Measurements from ENCODE around the gene PPM1A. TPM values are rescaled to one million over a fixed set of nuclear protein-coding genes. Genes with fewer than 3 reads are reported as not detected.

The PPM1A gene
- total and polyA plus RNA-seq, 5 donors from 2014 or later = 15.0 to 83.3 (median 20.9) TPM

- peaks cover 0 to 7% (median 0%) of the 10 kb centered on the region in 7 donors for H3K9me3 Mint-ChIP-seq
- H3K27me3 ChIP-seq (ENCODE audit: control insufficient read depth, insufficient read depth, low read length) = peaks cover 24% of the 10 kb centered on the region
- peaks cover 0 to 2% (median 0%) of the 10 kb centered on the region in 4 donors for H3K4me1 Mint-ChIP-seq
- peaks cover 18% of the 10 kb centered on the region for H3K27me3 Mint-ChIP-seq
- no peaks in the 10 kb centered on the region for H3K36me3 ChIP-seq (ENCODE audit: control insufficient read depth, insufficient read depth, low read length)
- DNase-seq = no peak
- H3K27ac ChIP-seq (ENCODE audit: insufficient read depth, low read length, poor library complexity, severe bottlenecking) = no peak overlapping the region
- no peaks in the 10 kb centered on the region for H3K36me3 Mint-ChIP-seq
- no peak overlapping the region for H3K4me3 ChIP-seq (ENCODE audit: low read depth, low read length)
- H3K27ac Mint-ChIP-seq = no peak overlapping the region
- H3K4me1 ChIP-seq (ENCODE audit: control insufficient read depth, insufficient read depth, low read length, poor library complexity, severe bottlenecking) = no peaks in the 10 kb centered on the region
- no peak overlapping the region for H3K4me3 Mint-ChIP-seq
- ATAC-seq (ENCODE audit: low read depth in 2 of 2) = no peak
- no peaks in the 10 kb centered on the region for H3K9me3 ChIP-seq (ENCODE audit: control insufficient read depth in 2 of 2, low read length in 2 of 2)
These were observed 37.9 kb upstream of the PPM1A start for GRCh38 chr14:60211153-60211552.

- no peaks in the 10 kb centered on the region for H3K36me3 ChIP-seq (ENCODE audit: control insufficient read depth, insufficient read depth, low read length)
- H3K4me3 ChIP-seq (ENCODE audit: low read depth, low read length) = no peak overlapping the region
- Mint-ChIP-seq H3K36me3 (no peaks in the 10 kb centered on the region), H3K4me3 (no peak overlapping the region), H3K4me1 (no peaks in the 10 kb centered on the region), H3K27me3 (peaks cover 15% of the 10 kb centered on the region), H3K27ac (peak overlapping the region in 1 of 3 donors; percentile 10), H3K9me3 (peaks cover 0 to 7% (median 0%) of the 10 kb centered on the region in 7 donors)
- ATAC-seq (ENCODE audit: low read depth in 2 of 2) (no peak), DNase-seq (no peak)
- H3K27ac ChIP-seq (ENCODE audit: insufficient read depth, low read length, poor library complexity, severe bottlenecking) = no peak overlapping the region
- peaks cover 19% of the 10 kb centered on the region for H3K27me3 ChIP-seq (ENCODE audit: control insufficient read depth, insufficient read depth, low read length)
- H3K9me3 ChIP-seq (ENCODE audit: control insufficient read depth in 2 of 2, low read length in 2 of 2) = no peaks in the 10 kb centered on the region
- no peaks in the 10 kb centered on the region for H3K4me1 ChIP-seq (ENCODE audit: control insufficient read depth, insufficient read depth, low read length, poor library complexity, severe bottlenecking)
These were observed 36.3 kb upstream of the PPM1A start for GRCh38 chr14:60212503-60213371.

DNA sequence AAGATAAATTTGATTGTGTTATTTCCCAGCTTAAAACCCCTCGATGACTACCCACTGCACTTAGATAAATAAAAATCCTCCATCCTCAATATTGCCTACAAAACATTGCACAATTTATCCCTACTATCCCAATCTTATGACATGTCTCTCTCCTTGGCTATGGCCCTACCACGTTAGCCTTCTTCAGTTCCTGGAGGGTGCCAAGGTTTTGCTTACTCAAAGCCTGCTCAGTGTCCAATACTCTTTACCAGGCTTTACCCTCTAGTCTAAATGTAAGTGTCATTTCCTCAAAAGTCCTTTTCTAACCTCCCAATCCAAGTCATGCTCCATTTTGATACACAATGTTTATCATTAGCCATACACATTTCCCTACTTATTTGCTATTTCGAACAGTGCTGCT is 35.0 kb upstream of the PPM1A start:
- no peak overlapping the region for H3K27ac ChIP-seq (ENCODE audit: insufficient read depth, low read length, poor library complexity, severe bottlenecking)
- peaks cover 13% of the 10 kb centered on the region for H3K27me3 Mint-ChIP-seq
- ATAC-seq (ENCODE audit: low read depth in 2 of 2) (no peak), DNase-seq (no peak)
- peaks cover 9% of the 10 kb centered on the region for H3K27me3 ChIP-seq (ENCODE audit: control insufficient read depth, insufficient read depth, low read length)
- no peaks in the 10 kb centered on the region for H3K4me1 ChIP-seq (ENCODE audit: control insufficient read depth, insufficient read depth, low read length, poor library complexity, severe bottlenecking)
- no peaks in the 10 kb centered on the region for H3K4me1 Mint-ChIP-seq
- H3K4me3 Mint-ChIP-seq = no peak overlapping the region
- peaks cover 0 to 7% (median 0%) of the 10 kb centered on the region in 7 donors for H3K9me3 Mint-ChIP-seq
- H3K36me3 ChIP-seq (ENCODE audit: control insufficient read depth, insufficient read depth, low read length) = no peaks in the 10 kb centered on the region
- no peak overlapping the region for H3K4me3 ChIP-seq (ENCODE audit: low read depth, low read length)
- H3K36me3 Mint-ChIP-seq = no peaks in the 10 kb centered on the region
- H3K9me3 ChIP-seq (ENCODE audit: control insufficient read depth in 2 of 2, low read length in 2 of 2) = no peaks in the 10 kb centered on the region
- no peak overlapping the region for H3K27ac Mint-ChIP-seq

GRCh38 chr14:60214415-60215126 is 34.5 kb upstream of the PPM1A start:
- Mint-ChIP-seq H3K27me3 (peaks cover 7% of the 10 kb centered on the region), H3K27ac (no peak overlapping the region), H3K9me3 (peaks cover 0 to 5% (median 0%) of the 10 kb centered on the region in 7 donors), H3K36me3 (no peaks in the 10 kb centered on the region), H3K4me1 (no peaks in the 10 kb centered on the region), H3K4me3 (no peak overlapping the region)
- Histone ChIP-seq H3K4me3 (ENCODE audit: low read depth, low read length) (no peak overlapping the region), H3K4me1 (ENCODE audit: control insufficient read depth, insufficient read depth, low read length, poor library complexity, severe bottlenecking) (no peaks in the 10 kb centered on the region), H3K27me3 (ENCODE audit: control insufficient read depth, insufficient read depth, low read length) (peaks cover 6% of the 10 kb centered on the region), H3K9me3 (ENCODE audit: control insufficient read depth in 2 of 2, low read length in 2 of 2) (no peaks in the 10 kb centered on the region), H3K27ac (ENCODE audit: insufficient read depth, low read length, poor library complexity, severe bottlenecking) (no peak overlapping the region), H3K36me3 (ENCODE audit: control insufficient read depth, insufficient read depth, low read length) (no peaks in the 10 kb centered on the region)
- DNase-seq (no peak), ATAC-seq (ENCODE audit: low read depth in 2 of 2) (no peak)

DNA sequence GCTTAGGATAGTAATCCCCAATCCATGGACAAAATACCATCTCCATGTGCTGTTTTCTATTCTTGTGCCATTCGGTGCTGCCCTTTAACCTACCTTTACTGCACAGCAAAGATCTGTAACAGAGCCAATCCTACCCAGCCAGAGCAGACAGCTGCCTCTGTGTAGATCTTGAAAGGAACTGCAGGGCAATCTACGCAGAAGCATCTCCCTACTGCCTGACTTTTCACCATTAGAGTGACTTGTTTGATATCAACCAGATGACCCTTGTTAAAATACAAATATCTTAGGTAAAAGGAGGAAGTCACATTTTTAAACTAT is 33.9 kb upstream of the PPM1A start:
- H3K4me1 ChIP-seq (ENCODE audit: control insufficient read depth, insufficient read depth, low read length, poor library complexity, severe bottlenecking) = no peaks in the 10 kb centered on the region
- Mint-ChIP-seq H3K36me3 (no peaks in the 10 kb centered on the region), H3K4me3 (no peak overlapping the region), H3K4me1 (no peaks in the 10 kb centered on the region), H3K27me3 (peaks cover 2% of the 10 kb centered on the region), H3K9me3 (peaks cover 0 to 3% (median 0%) of the 10 kb centered on the region in 7 donors), H3K27ac (no peak overlapping the region)
- no peak overlapping the region for H3K4me3 ChIP-seq (ENCODE audit: low read depth, low read length)
- H3K9me3 ChIP-seq (ENCODE audit: control insufficient read depth in 2 of 2, low read length in 2 of 2) = no peaks in the 10 kb centered on the region
- ATAC-seq (ENCODE audit: low read depth in 2 of 2) (no peak), DNase-seq (no peak)
- H3K36me3 ChIP-seq (ENCODE audit: control insufficient read depth, insufficient read depth, low read length) = no peaks in the 10 kb centered on the region
- peaks cover 6% of the 10 kb centered on the region for H3K27me3 ChIP-seq (ENCODE audit: control insufficient read depth, insufficient read depth, low read length)
- H3K27ac ChIP-seq (ENCODE audit: insufficient read depth, low read length, poor library complexity, severe bottlenecking) = no peak overlapping the region

GRCh38 chr14:60215520-60216420 is 33.3 kb upstream of the PPM1A start:
- no peaks in the 10 kb centered on the region for H3K36me3 Mint-ChIP-seq
- no peaks in the 10 kb centered on the region for H3K4me1 Mint-ChIP-seq

GRCh38 chr14:60217713-60218112 is 31.3 kb upstream of the PPM1A start:
- no peaks in the 10 kb centered on the region for H3K36me3 Mint-ChIP-seq
- peaks cover 0 to 3% (median 0%) of the 10 kb centered on the region in 7 donors for H3K9me3 Mint-ChIP-seq
- H3K27me3 Mint-ChIP-seq = no peaks in the 10 kb centered on the region
- Histone ChIP-seq H3K9me3 (ENCODE audit: control insufficient read depth in 2 of 2, low read length in 2 of 2) (no peaks in the 10 kb centered on the region), H3K4me1 (ENCODE audit: control insufficient read depth, insufficient read depth, low read length, poor library complexity, severe bottlenecking) (no peaks in the 10 kb centered on the region), H3K36me3 (ENCODE audit: control insufficient read depth, insufficient read depth, low read length) (no peaks in the 10 kb centered on the region), H3K27ac (ENCODE audit: insufficient read depth, low read length, poor library complexity, severe bottlenecking) (no peak overlapping the region), H3K4me3 (ENCODE audit: low read depth, low read length) (no peak overlapping the region), H3K27me3 (ENCODE audit: control insufficient read depth, insufficient read depth, low read length) (peaks cover 2% of the 10 kb centered on the region)
- ATAC-seq (ENCODE audit: low read depth in 2 of 2) = no peak
- no peaks in the 10 kb centered on the region for H3K4me1 Mint-ChIP-seq
- H3K27ac Mint-ChIP-seq = no peak overlapping the region
- no peak for DNase-seq
- H3K4me3 Mint-ChIP-seq = no peak overlapping the region

More at GRCh38 chr14:60215520-60216420, 33.3 kb upstream of the PPM1A start:
- Histone ChIP-seq H3K4me1 (ENCODE audit: control insufficient read depth, insufficient read depth, low read length, poor library complexity, severe bottlenecking) (no peaks in the 10 kb centered on the region), H3K36me3 (ENCODE audit: control insufficient read depth, insufficient read depth, low read length) (no peaks in the 10 kb centered on the region), H3K27me3 (ENCODE audit: control insufficient read depth, insufficient read depth, low read length) (peaks cover 6% of the 10 kb centered on the region), H3K4me3 (ENCODE audit: low read depth, low read length) (no peak overlapping the region), H3K27ac (ENCODE audit: insufficient read depth, low read length, poor library complexity, severe bottlenecking) (no peak overlapping the region), H3K9me3 (ENCODE audit: control insufficient read depth in 2 of 2, low read length in 2 of 2) (no peaks in the 10 kb centered on the region)
- Mint-ChIP-seq H3K27ac (no peak overlapping the region), H3K4me3 (no peak overlapping the region), H3K27me3 (no peaks in the 10 kb centered on the region), H3K9me3 (peaks cover 0 to 3% (median 0%) of the 10 kb centered on the region in 7 donors)
- DNase-seq = no peak
- no peak for ATAC-seq (ENCODE audit: low read depth in 2 of 2)

All from CD4-positive, CD25-positive, alpha-beta regulatory T cell (primary cell).